HL-60 (cell line): Measurements from ENCODE around the gene IL2RA.
A peak's percentile ranks its signal among the peaks of the same experiment; 100 is the strongest.

ENCODE experiments used
- DNase-seq, 2 experiments: peaks; one replicate each; pipeline ENCODE4 v3.0.0-alpha.2; 2010 to 2020; ENCODE audit warnings: low read depth in 1 of 2, low spot score in 1 of 2
- H3K27ac ChIP-seq: fragments of 250-450 bp; sonication (Bioruptor Pico); replicated peaks from 2 replicates; pipeline ENCODE4 v1.5.1; 2020; ENCODE audit warnings: mild to moderate bottlenecking, moderate library complexity
- H3K27me3 ChIP-seq: fragments of 250-450 bp; sonication (Bioruptor Pico); 2 replicates; pipeline ENCODE4 v1.5.1; 2021; ENCODE audit warnings: mild to moderate bottlenecking, moderate library complexity; ENCODE audit not compliant: insufficient read depth, poor library complexity, severe bottlenecking
- H3K4me3 ChIP-seq: replicated peaks from 2 replicates; pipeline ENCODE4 v1.5.1; 2011; ENCODE audit warnings: mild to moderate bottlenecking, control low read depth, low read length; ENCODE audit not compliant: insufficient read depth
- GABPA ChIP-seq: IDR thresholded peaks from 2 replicates; pipeline ENCODE4 v1.6.1; 2012; ENCODE audit warnings: low read depth
- POLR2AphosphoS5 ChIP-seq: IDR thresholded peaks from 2 replicates; pipeline ENCODE4 v1.6.1; 2012; ENCODE audit warnings: low read depth
- SPI1 ChIP-seq: IDR thresholded peaks from 2 replicates; pipeline ENCODE4 v1.6.1; 2012; ENCODE audit warnings: low read depth, mild to moderate bottlenecking, borderline replicate concordance
- TF ChIP-seq, protein P1 (sequence below): IDR thresholded peaks from one replicate; pipeline ENCODE4 v1.5.1; 2011; ENCODE audit warnings: low read length, control low read depth, inconsistent platforms; ENCODE audit not compliant: insufficient read depth
- TF ChIP-seq, protein P2 (sequence below): IDR thresholded peaks from 2 replicates; pipeline ENCODE4 v1.6.1; 2012; ENCODE audit warnings: low read depth; ENCODE audit not compliant: insufficient replicate concordance

IL2RA gene

DNA sequence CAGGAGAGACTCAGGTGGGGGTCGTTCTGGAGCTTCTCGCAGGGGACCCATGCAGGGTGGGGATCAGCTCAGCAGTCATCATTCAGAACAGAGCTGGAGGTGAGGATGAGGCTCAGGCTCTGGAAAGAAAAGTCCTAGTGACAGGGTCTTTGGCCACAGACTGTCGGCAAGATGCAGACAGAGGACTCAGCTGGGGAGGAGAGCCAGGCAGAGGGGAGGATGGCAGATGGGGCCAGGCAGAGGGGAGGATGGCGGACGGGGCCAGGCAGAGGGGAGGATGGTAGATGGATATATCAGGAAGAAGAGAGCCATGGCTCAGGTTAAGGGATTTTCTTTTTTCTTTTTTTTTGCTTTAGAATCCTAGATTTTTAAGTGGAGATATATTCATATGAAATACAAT is 77.1 kb downstream of the IL2RA start:
- TF ChIP-seq GABPA (no peak), SPI1 (no peak), POLR2AphosphoS5 (no peak)
- TF ChIP-seq, protein P1, sequence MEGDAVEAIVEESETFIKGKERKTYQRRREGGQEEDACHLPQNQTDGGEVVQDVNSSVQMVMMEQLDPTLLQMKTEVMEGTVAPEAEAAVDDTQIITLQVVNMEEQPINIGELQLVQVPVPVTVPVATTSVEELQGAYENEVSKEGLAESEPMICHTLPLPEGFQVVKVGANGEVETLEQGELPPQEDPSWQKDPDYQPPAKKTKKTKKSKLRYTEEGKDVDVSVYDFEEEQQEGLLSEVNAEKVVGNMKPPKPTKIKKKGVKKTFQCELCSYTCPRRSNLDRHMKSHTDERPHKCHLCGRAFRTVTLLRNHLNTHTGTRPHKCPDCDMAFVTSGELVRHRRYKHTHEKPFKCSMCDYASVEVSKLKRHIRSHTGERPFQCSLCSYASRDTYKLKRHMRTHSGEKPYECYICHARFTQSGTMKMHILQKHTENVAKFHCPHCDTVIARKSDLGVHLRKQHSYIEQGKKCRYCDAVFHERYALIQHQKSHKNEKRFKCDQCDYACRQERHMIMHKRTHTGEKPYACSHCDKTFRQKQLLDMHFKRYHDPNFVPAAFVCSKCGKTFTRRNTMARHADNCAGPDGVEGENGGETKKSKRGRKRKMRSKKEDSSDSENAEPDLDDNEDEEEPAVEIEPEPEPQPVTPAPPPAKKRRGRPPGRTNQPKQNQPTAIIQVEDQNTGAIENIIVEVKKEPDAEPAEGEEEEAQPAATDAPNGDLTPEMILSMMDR = no peak
- TF ChIP-seq, protein P2, sequence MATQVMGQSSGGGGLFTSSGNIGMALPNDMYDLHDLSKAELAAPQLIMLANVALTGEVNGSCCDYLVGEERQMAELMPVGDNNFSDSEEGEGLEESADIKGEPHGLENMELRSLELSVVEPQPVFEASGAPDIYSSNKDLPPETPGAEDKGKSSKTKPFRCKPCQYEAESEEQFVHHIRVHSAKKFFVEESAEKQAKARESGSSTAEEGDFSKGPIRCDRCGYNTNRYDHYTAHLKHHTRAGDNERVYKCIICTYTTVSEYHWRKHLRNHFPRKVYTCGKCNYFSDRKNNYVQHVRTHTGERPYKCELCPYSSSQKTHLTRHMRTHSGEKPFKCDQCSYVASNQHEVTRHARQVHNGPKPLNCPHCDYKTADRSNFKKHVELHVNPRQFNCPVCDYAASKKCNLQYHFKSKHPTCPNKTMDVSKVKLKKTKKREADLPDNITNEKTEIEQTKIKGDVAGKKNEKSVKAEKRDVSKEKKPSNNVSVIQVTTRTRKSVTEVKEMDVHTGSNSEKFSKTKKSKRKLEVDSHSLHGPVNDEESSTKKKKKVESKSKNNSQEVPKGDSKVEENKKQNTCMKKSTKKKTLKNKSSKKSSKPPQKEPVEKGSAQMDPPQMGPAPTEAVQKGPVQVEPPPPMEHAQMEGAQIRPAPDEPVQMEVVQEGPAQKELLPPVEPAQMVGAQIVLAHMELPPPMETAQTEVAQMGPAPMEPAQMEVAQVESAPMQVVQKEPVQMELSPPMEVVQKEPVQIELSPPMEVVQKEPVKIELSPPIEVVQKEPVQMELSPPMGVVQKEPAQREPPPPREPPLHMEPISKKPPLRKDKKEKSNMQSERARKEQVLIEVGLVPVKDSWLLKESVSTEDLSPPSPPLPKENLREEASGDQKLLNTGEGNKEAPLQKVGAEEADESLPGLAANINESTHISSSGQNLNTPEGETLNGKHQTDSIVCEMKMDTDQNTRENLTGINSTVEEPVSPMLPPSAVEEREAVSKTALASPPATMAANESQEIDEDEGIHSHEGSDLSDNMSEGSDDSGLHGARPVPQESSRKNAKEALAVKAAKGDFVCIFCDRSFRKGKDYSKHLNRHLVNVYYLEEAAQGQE = no peak
- Histone ChIP-seq H3K4me3 (no peak overlapping the region), H3K27ac (no peak overlapping the region), H3K27me3 (no peaks in the 10 kb centered on the region)
- no peak for DNase-seq

DNA sequence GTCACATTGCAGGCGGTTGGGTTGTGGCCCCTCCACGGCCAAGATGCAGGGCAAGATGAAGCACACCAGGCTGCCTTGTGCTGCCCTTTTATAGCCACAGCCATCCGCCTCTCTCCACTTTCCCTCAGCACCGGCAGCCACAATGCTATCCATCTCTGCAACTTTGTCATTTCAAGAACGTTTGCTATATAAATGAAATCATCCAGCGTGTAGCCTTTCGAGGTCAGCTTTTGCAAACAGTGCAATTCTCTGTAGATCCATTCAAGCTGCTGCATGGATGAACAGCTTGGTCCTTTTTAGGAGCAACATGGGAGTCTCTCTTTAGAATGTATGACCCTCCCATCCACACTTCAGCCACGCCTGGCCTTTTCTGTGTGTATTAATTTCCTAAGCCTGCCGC is 78.4 kb downstream of the IL2RA start:
- Histone ChIP-seq H3K27me3 (no peaks in the 10 kb centered on the region), H3K4me3 (no peak overlapping the region), H3K27ac (no peak overlapping the region)
- TF ChIP-seq, protein P2 = no peak
- TF ChIP-seq POLR2AphosphoS5 = no peak
- no peak for DNase-seq

DNA sequence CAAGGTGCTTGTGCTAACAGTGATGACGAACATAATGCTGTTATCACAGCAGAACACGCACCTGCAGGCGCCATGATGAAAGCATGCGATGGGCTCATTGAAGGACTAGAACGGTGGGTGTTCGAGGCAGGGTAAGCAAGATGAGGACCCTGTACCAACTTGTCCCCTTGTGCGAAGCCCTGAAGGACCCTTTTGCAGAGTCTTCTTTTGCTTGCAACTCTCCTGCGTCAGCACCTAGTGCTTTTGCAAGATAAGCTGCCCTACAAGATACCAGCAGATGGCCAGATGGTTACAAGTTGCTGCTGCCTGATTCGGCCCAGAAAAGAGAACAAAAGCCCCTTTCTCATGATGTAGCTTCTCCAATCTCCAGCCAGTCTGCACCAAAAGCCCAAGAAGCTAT is 80.6 kb downstream of the IL2RA start:
- Histone ChIP-seq H3K27me3 (no peaks in the 10 kb centered on the region), H3K27ac (no peak overlapping the region), H3K4me3 (no peak overlapping the region)
- DNase-seq = no peak
- TF ChIP-seq, protein P2 = no peak
- TF ChIP-seq SPI1 = no peak
- TF ChIP-seq GABPA = no peak
- TF ChIP-seq, protein P1 = no peak
- no peak for TF ChIP-seq POLR2AphosphoS5

DNA sequence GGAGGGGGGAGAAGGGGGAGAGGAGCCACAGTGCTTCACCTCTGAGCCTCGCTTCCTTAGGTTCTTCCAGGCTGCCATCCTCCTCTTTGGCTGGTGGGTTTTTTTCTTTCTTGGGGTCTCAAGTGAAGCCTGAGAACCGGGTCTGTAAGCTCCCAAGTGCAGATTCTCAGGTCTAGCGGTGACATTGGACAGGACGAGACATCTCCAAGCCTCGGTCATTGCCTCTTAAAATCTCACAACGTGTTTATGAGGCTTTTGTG is 84.0 kb downstream of the IL2RA start:
- DNase-seq = no peak
- TF ChIP-seq, protein P1 = no peak
- no peak for TF ChIP-seq SPI1
- TF ChIP-seq POLR2AphosphoS5 = no peak
- no peak for TF ChIP-seq GABPA
- TF ChIP-seq, protein P2 = no peak
- Histone ChIP-seq H3K4me3 (peak overlapping the region; percentile 56), H3K27me3 (no peaks in the 10 kb centered on the region), H3K27ac (no peak overlapping the region)
